K562 (cell line): Measurements from ENCODE around the gene SPTSSA.

Experiments used
- BACH1 ChIP-seq: fragments of 200-800 bp; sonication (Bioruptor generic); IDR thresholded peaks from 2 replicates; pipeline ENCODE4 v1.6.1; 2016; ENCODE audit warnings: missing genetic modification characterization, missing compliant biosample characterization
- CHD2 ChIP-seq: IDR thresholded peaks from 2 replicates; pipeline ENCODE4 v1.6.1; 2011; ENCODE audit warnings: low read depth, low read length
- KDM4B ChIP-seq, 2 experiments: fragments of 450-650 bp in 1 of 2; sonication (generic) in 1 of 2; IDR thresholded peaks; 2 replicates each; pipeline ENCODE4 v1.6.1; 2016 to 2017; ENCODE audit warnings: borderline replicate concordance in 2 of 2, antibody characterized with exemption in 1 of 2, low read depth in 1 of 2, mild to moderate bottlenecking in 1 of 2
- SP1 ChIP-seq: sonication (generic); formaldehyde crosslinking; IDR thresholded peaks from 2 replicates; pipeline ENCODE4 v1.8.1; 2022; ENCODE audit warnings: mild to moderate bottlenecking, missing genetic modification reagents
- ZNF124 ChIP-seq: sonication (generic); formaldehyde crosslinking; IDR thresholded peaks from 2 replicates; pipeline ENCODE4 v1.8.1; 2022; ENCODE audit warnings: missing genetic modification reagents
- ZNF75A ChIP-seq: fragments of 450-650 bp; formaldehyde crosslinking; IDR thresholded peaks from 2 replicates; pipeline ENCODE4 v1.4.0; 2020; ENCODE audit warnings: mild to moderate bottlenecking
- TF ChIP-seq, protein P1 (sequence below), 3 experiments: IDR thresholded peaks in 2 of 3; conservative IDR thresholded peaks in 1 of 3; 2 replicates each; pipeline ENCODE4 v1.5.1; 2011 to 2012; ENCODE audit warnings: low read length in 3 of 3, mild to moderate bottlenecking in 3 of 3, control low read depth in 2 of 3, improper control_type of control experiment in 1 of 3, inconsistent platforms in 1 of 3, low read depth in 1 of 3, mixed read lengths in 1 of 3, moderate library complexity in 1 of 3; ENCODE audit not compliant: insufficient read depth in 2 of 3
- TF ChIP-seq, protein P2 (sequence below): sonication (generic); formaldehyde crosslinking; IDR thresholded peaks from 2 replicates; pipeline ENCODE4 v1.9.0; 2022; ENCODE audit warnings: mild to moderate bottlenecking, missing genetic modification reagents

- no peak for TF ChIP-seq KDM4B (IDR thresholded peaks at IDR 0.05; ENCODE audit: borderline replicate concordance in 2 of 2, low read depth in 1 of 2)
- TF ChIP-seq CHD2, result no peak
- no peak for TF ChIP-seq BACH1 (tag)
- no peak for TF ChIP-seq ZNF124 (CRISPR knock-in tag)
- TF ChIP-seq, protein P1, sequence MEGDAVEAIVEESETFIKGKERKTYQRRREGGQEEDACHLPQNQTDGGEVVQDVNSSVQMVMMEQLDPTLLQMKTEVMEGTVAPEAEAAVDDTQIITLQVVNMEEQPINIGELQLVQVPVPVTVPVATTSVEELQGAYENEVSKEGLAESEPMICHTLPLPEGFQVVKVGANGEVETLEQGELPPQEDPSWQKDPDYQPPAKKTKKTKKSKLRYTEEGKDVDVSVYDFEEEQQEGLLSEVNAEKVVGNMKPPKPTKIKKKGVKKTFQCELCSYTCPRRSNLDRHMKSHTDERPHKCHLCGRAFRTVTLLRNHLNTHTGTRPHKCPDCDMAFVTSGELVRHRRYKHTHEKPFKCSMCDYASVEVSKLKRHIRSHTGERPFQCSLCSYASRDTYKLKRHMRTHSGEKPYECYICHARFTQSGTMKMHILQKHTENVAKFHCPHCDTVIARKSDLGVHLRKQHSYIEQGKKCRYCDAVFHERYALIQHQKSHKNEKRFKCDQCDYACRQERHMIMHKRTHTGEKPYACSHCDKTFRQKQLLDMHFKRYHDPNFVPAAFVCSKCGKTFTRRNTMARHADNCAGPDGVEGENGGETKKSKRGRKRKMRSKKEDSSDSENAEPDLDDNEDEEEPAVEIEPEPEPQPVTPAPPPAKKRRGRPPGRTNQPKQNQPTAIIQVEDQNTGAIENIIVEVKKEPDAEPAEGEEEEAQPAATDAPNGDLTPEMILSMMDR (IDR thresholded peaks at IDR 0.05 in 2 of 3, conservative IDR thresholded peaks at IDR 0.05 in 1 of 3; ENCODE audit: insufficient read depth in 2 of 3, low read depth in 1 of 3, low read length in 3 of 3), result no peak
- TF ChIP-seq, protein P2, sequence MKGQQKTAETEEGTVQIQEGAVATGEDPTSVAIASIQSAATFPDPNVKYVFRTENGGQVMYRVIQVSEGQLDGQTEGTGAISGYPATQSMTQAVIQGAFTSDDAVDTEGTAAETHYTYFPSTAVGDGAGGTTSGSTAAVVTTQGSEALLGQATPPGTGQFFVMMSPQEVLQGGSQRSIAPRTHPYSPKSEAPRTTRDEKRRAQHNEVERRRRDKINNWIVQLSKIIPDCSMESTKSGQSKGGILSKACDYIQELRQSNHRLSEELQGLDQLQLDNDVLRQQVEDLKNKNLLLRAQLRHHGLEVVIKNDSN, result no peak
- TF ChIP-seq ZNF75A (CRISPR knock-in tag), result no peak
- no peak for TF ChIP-seq SP1
Measured at GRCh38 chr14:34436960-34437728, 24.9 kb downstream of the SPTSSA start.
